Fibroblast of villous mesenchyme (primary cell): ENCODE data around the gene BMP7. TPM values are rescaled to one million over a fixed set of nuclear protein-coding genes. Genes with fewer than 3 reads are reported as not detected.

Source experiments
- DNase-seq: peaks from one replicate; pipeline ENCODE4 v3.0.0-alpha.2; 2010; ENCODE audit warnings: low read depth
- H3K4me3 ChIP-seq: 2 replicates; pipeline ENCODE4 v1.5.1; 2011; ENCODE audit warnings: low read depth, mild to moderate bottlenecking, low read length
- CTCF ChIP-seq: IDR thresholded peaks from 2 replicates; pipeline ENCODE4 v1.5.1; 2012; ENCODE audit warnings: low read depth, mild to moderate bottlenecking, low read length; ENCODE audit not compliant: insufficient read depth
- total RNA-seq: library from RNA; depleted of rRNA; stranded (reverse); fragments of >200 nt; gene quantifications from 2 replicates; pipeline ENCODE4 v1.2.3, GENCODE V29; 2012

Gene BMP7
- total RNA-seq, 1 donor: not detected

GRCh38 chr20:57181639-57182038, 84.8 kb downstream of the BMP7 start:
- no peak for DNase-seq
- TF ChIP-seq CTCF: no peak
- no peak overlapping the region for H3K4me3 ChIP-seq

- TF ChIP-seq CTCF: no peak
- no peak for DNase-seq
- H3K4me3 ChIP-seq: no peak overlapping the region
These were observed 85.5 kb downstream of the BMP7 start for GRCh38 chr20:57180954-57181353.

GRCh38 chr20:57180387-57180786, 86.1 kb downstream of the BMP7 start:
- TF ChIP-seq CTCF: no peak
- no peak overlapping the region for H3K4me3 ChIP-seq

GRCh38 chr20:57179265-57179664, 87.2 kb downstream of the BMP7 start:
- DNase-seq: no peak
- H3K4me3 ChIP-seq: no peak overlapping the region
- no peak for TF ChIP-seq CTCF

More at GRCh38 chr20:57180387-57180786, 86.1 kb downstream of the BMP7 start:
- no peak for DNase-seq

- no peak for TF ChIP-seq CTCF
- DNase-seq: no peak
- H3K4me3 ChIP-seq: no peak overlapping the region
These were observed 87.8 kb downstream of the BMP7 start for GRCh38 chr20:57178582-57179111.

- no peak overlapping the region for H3K4me3 ChIP-seq
- DNase-seq: no peak
- TF ChIP-seq CTCF: no peak
These were observed 88.7 kb downstream of the BMP7 start for GRCh38 chr20:57177636-57178280.

GRCh38 chr20:57176842-57177241, 89.6 kb downstream of the BMP7 start:
- no peak overlapping the region for H3K4me3 ChIP-seq
- DNase-seq: no peak
- TF ChIP-seq CTCF: no peak
